Lung microvascular endothelial cell (primary cell): ENCODE data around the gene CCDC78. TPM values are rescaled to one million over a fixed set of nuclear protein-coding genes. Genes with fewer than 3 reads are reported as not detected.
A peak's percentile ranks its signal among the peaks of the same experiment; 100 is the strongest.
"Not testable (repeated sequence)": the region's sequence is repeated elsewhere in the genome, so short reads cannot be mapped to it uniquely, and the experiment has no call there.

Experiments used
- DNase-seq, 2 donors: peaks; one replicate each; pipeline versions ENCODE4 v3.0.0 to v3.0.0-alpha.2; 2010; ENCODE audit warnings: low read depth in 2 of 2
- total RNA-seq: library from RNA; depleted of rRNA; stranded (reverse); fragments of >200 nt; gene quantifications from 2 replicates; pipeline ENCODE4 v1.2.1, GENCODE V29; 2014

CCDC78 gene
- total RNA-seq, 1 donor from 2014 or later: 0.40 TPM

GRCh38 chr16:761625-762513 lies 35.6 kb upstream of the CCDC78 start:
- DNase-seq: no peak

GRCh38 chr16:760545-761343 lies 34.5 kb upstream of the CCDC78 start, which contains the start of gene MSLN:
Gene MSLN, plus strand, starts transcription at chr16:760734. Its CDS starts 1,947 bp downstream, at chr16:762681.
- no peak for DNase-seq

- DNase-seq: no peak
Measured at GRCh38 chr16:760065-760464, 33.8 kb upstream of the CCDC78 start.

GRCh38 chr16:759110-759910 lies 33.1 kb upstream of the CCDC78 start:
- no peak for DNase-seq

- no peak for DNase-seq
Measured at GRCh38 chr16:756428-756827, 30.2 kb upstream of the CCDC78 start.

DNA sequence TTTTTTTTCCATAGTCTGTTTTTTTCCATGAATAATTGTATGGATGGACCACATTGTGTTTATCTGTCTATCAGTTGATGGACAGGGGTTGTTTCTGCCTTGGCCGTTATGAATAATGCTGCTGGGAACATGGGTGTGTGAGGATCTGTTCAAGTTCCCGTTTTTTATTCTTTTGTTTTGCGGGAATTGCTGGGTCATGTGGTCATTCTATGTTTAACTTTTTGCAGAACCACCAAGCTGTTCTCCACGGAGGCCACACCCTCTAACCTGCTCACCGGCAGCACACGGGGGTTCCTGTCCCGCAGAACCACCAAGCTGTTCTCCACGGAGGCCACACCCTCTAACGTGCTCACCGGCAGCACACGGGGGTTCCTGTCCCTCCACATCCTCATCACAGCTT lies 28.4 kb upstream of the CCDC78 start:
- DNase-seq: no peak

DNA sequence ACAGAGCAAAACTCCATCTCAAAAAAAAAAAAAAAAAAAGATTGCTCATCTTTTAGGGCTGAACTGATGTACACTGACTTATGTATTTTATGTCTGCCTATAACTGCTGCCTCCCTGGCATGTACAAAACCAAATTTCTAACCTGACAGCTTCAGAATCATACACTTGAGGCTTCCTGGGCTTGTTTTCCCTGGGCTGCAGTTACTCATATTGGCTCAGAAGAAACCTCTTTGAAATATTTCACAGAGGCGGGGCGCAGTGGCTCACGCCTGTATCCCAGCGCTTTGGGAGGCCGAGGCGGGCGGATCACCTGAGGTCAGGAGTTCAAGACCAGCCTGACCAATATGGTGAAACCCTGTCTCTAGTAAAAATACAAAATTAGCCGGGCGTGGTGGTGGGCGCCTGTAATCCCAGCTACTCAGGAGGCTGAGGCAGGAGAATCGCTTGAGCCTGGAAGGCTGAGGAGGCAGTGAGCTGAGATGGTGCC lies 27.9 kb upstream of the CCDC78 start:
- DNase-seq: not testable (repeated sequence)

GRCh38 chr16:752007-752312 lies 25.7 kb upstream of the CCDC78 start:
- no peak for DNase-seq

- DNase-seq: no peak
Measured at GRCh38 chr16:751152-752006, 25.1 kb upstream of the CCDC78 start.

DNA sequence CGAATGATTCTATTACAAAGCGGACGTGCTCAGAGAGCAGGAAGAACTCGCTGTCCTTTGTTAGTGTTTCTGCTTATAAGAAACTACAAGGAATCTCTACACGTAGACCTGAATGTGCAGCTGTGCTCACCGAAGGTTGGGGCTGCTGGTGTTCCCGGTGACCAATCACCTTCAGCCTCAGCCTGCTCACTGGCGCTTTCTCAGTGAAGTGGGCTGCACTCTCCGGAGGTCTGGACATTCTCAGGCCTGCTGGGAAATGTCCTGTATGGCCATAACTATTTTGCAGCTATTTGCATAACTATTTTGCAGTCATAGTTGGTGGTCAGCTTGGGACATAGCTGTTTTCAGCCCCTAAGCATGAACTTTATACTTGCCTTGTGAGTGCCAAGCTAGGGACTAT lies 24.2 kb upstream of the CCDC78 start:
- DNase-seq: no peak

DNA sequence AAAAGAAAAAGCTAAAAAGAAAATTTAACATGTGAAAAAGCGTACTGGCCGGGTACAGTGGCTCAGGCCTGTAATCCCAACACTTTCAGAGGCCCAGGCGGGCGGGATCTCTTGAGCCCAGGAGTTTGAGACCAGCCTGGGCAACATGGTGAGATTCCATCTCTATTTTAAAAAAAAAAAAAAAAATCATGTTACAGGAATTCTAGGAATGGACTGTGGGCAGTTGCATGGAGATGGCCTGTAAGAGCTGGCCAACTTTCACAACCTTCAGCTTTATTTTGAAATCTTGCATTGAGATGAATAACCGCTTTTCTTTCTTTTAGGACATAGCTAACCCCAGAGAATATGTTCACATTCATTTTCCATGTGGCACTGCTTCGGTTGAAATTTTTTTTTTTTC lies 22.8 kb upstream of the CCDC78 start:
- no peak for DNase-seq

- no peak for DNase-seq
Measured at GRCh38 chr16:747978-748746, 21.9 kb upstream of the CCDC78 start.

GRCh38 chr16:746637-747036 lies 20.4 kb upstream of the CCDC78 start:
- DNase-seq: no peak

GRCh38 chr16:745739-746138 lies 19.5 kb upstream of the CCDC78 start:
- DNase-seq: peak in 1 of 2 donors; percentile 25

DNA sequence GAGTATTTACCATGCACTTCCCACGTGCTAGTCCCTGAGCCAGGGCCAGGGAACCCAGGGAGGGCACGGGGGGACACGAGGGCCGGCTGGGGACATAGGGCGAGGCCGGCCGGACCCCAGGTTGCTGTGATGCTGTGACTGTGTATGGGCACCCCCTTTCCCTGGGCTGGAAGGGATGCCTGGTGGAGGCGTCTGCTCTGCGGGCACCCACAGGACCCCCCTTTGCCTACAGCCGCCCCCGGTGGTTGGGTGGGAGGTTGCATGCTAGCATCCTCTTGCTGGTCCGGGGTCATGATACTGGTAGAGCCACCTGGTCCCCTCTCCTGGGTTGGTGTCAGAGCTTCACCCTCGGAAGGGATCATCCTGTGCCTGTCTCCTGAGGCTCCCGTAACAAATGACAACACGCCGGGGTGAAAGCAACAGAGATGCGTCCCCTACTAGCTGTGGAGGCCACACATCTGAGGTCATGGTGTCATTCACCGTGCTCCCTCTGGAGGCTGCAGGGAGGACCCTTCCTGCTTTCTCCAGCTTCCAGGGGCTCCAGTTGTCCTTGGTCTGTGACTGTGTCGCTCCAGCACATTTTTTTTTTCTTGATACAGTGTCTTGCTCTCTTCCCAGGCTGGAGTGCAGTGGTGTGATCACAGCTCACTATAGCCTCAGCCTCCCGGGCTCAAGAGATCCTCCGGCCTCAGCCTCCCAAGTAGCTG lies 17.7 kb upstream of the CCDC78 start:
- DNase-seq: no peak

DNA sequence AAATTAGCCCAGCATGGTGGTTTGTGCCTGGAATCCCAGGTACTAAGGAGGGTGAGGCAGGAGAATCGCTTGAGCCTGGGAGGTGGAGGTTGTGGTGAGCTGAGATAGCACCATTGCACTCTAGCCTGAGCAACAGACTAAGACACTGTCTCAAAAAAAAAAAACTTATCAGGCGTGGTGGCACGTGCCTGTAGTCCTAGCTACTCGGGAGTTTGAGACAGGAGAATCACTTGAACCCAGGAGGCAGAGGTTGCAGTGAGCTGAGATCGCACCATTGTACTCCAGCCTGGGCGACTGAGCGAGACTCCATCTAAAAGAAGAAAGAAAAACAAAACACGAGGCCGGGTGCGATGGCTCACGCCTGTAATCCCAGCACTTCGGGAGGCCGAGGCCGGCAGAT lies 16.7 kb upstream of the CCDC78 start:
- not testable (repeated sequence) for DNase-seq

DNA sequence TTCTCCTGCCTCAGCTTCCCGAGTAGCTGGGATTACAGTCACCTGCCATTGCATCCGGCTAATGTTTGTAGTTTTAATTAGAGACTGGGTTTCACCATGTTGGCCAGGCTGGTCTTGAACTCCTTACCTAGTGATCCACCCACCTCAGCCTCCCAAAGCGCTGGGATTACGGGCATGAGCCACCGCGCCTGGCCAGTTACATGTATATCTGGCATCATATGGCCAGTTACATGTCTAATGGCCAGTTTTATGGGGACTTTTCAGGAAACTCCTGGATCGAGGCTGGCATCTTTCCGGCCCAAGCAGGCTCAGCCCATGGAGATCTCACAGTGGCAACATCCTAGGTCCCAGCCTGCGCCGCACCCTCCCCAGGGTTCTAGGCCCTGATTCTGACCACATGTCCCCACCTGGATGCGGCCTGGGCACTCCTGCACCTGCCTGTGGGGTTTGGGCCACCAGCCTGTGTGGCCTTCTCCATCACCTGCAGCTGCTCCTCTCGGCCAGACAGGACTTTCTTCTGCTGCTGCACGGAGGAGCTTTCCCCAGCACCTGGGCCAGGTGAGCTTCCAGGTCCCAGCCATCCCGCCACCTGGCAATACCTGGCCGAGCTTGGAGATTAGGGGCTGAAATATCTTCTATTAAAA lies 15.9 kb upstream of the CCDC78 start:
- no peak for DNase-seq

GRCh38 chr16:740764-741505 lies 14.7 kb upstream of the CCDC78 start, which contains the start of gene CIAO3:
Gene CIAO3, minus strand, starts transcription at chr16:740997. Its CDS starts 12 bp downstream, at chr16:740985.
- peak; percentile 92 to 95 for DNase-seq
